ENCODE data around the gene RPL10A. TPM values are rescaled to one million over a fixed set of nuclear protein-coding genes. Genes with fewer than 3 reads are reported as not detected.

Gene RPL10A
- total and polyA plus RNA-seq, 2 of the 13 experiments (the other 11 are each of a cell fraction or from before 2014, with no cell fraction given) = 1,854 to 2,726 TPM

DNA sequence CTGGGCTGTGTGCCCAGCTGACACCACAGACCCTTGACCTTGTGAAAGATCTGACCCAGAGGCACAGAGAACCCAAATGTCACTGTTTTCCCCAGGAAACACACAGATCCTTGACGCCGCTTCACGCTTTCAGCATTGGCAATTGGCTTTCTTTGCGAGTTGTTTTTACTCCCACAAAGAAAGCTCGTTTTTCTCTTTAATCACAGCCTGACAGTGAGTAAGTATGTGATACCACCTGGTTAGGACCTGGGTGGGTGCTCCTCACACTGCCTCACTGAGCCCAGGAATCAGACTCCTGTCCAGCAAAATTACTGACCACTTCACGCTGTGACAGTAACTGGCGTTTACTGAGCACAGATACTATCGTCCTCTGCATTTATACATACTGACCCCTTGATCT lies 13.0 kb downstream of the RPL10A start (continued):
- no peak for TF ChIP-seq AGO2 (optimal IDR thresholded peaks at IDR 0.05; ENCODE audit: low read depth, low read length)
- TF ChIP-seq, protein P1, sequence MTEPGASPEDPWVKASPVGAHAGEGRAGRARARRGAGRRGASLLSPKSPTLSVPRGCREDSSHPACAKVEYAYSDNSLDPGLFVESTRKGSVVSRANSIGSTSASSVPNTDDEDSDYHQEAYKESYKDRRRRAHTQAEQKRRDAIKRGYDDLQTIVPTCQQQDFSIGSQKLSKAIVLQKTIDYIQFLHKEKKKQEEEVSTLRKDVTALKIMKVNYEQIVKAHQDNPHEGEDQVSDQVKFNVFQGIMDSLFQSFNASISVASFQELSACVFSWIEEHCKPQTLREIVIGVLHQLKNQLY (CRISPR knock-in tag; IDR thresholded peaks at IDR 0.05) = no peak
- TF ChIP-seq, protein P2, sequence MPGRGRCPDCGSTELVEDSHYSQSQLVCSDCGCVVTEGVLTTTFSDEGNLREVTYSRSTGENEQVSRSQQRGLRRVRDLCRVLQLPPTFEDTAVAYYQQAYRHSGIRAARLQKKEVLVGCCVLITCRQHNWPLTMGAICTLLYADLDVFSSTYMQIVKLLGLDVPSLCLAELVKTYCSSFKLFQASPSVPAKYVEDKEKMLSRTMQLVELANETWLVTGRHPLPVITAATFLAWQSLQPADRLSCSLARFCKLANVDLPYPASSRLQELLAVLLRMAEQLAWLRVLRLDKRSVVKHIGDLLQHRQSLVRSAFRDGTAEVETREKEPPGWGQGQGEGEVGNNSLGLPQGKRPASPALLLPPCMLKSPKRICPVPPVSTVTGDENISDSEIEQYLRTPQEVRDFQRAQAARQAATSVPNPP (CRISPR knock-in tag; IDR thresholded peaks at IDR 0.05) = no peak

DNA sequence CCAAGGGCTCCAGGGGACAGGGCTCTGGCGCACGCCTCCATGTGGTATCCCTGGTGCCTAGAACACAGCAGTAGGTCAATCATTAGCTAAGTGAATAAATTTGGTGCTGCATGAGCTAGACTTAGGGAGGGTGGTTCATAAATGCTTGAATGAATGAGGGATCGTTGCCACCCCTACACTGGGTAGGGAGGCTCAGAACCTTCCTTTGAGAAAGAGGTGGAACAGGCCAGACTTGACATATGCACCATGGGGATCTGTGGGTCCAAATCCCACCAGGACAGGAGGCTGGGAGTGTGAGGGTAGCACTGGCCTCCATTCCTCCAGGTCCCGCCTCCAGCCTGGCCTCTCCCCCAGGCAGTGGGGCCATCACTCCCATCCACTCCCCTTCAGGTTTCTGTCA lies 14.9 kb downstream of the RPL10A start:
- no peaks in the 10 kb centered on the region for H3K4me1 ChIP-seq (ENCODE audit: insufficient read depth, low read length)
- TF ChIP-seq RBM22 (optimal IDR thresholded peaks at IDR 0.05; ENCODE audit: low read length) (peak; percentile 63), ZNF879 (CRISPR knock-in tag; IDR thresholded peaks at IDR 0.05) (no peak)
- TF ChIP-seq, protein P3, sequence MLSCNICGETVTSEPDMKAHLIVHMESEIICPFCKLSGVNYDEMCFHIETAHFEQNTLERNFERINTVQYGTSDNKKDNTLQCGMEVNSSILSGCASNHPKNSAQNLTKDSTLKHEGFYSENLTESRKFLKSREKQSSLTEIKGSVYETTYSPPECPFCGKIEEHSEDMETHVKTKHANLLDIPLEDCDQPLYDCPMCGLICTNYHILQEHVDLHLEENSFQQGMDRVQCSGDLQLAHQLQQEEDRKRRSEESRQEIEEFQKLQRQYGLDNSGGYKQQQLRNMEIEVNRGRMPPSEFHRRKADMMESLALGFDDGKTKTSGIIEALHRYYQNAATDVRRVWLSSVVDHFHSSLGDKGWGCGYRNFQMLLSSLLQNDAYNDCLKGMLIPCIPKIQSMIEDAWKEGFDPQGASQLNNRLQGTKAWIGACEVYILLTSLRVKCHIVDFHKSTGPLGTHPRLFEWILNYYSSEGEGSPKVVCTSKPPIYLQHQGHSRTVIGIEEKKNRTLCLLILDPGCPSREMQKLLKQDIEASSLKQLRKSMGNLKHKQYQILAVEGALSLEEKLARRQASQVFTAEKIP (CRISPR knock-in tag; IDR thresholded peaks at IDR 0.05; ENCODE audit: borderline replicate concordance) = no peak
- TF ChIP-seq, protein P4, sequence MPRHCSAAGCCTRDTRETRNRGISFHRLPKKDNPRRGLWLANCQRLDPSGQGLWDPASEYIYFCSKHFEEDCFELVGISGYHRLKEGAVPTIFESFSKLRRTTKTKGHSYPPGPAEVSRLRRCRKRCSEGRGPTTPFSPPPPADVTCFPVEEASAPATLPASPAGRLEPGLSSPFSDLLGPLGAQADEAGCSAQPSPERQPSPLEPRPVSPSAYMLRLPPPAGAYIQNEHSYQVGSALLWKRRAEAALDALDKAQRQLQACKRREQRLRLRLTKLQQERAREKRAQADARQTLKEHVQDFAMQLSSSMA (CRISPR knock-in tag; IDR thresholded peaks at IDR 0.05) = no peak
- H3K9ac ChIP-seq (ENCODE audit: insufficient read depth, low read depth, low read length) = no peak overlapping the region
- ChIA-PET POLR2A (interaction anchor here (1.0 to 1.9 kb wide), 2 partner anchors 11 to 14 kb away, joined by 3 to 5 read pairs; partner anchors contain the start of gene TEAD3), CTCF (ENCODE audit: low intra/inter-chr PET ratio, low total read pairs) (no interaction called here)
- DNase-seq (ENCODE audit: low spot score) (no peak), FAIRE-seq (no peak), ATAC-seq (no peak)
- peaks cover 14% of the 10 kb centered on the region; the same call in 1 of the 2 replicates for H4K20me1 ChIP-seq (ENCODE audit: insufficient read depth, low read length)
- no peak overlapping the region for H3K4me2 ChIP-seq (ENCODE audit: low read depth, low read length)
- no peaks in the 10 kb centered on the region for H3K9me3 ChIP-seq (ENCODE audit: low read length)
- H3K36me3 ChIP-seq (replicated peaks in 1 of 2; ENCODE audit: control insufficient read depth in 1 of 2, insufficient read depth in 2 of 2, low read length in 2 of 2) = peaks cover 14 to 68% of the 10 kb centered on the region in 2 experiments
- no peaks in the 10 kb centered on the region for H3K79me2 ChIP-seq (ENCODE audit: insufficient read depth, low read length)
- in situ Hi-C loops (cut with HindIII; ENCODE audit: extremely low pct_ligation_motif_present, low pct_unique_long_range_greater_than_20kb) = no loop called here
- H3K4me3 ChIP-seq (replicated peaks in 1 of 3; ENCODE audit: insufficient read depth in 1 of 3, low read depth in 2 of 3, low read length in 3 of 3) = no peak overlapping the region
- H2AFZ ChIP-seq (ENCODE audit: low read length) = no peak overlapping the region
- TSS peak; percentile 21 for BruUV-seq (replicated peaks)
- WGBS (ENCODE audit: low lambda C conversion rate) = 94% methylated on average over 4 of the region's 4 CpGs
- H3K27me3 ChIP-seq (ENCODE audit: control insufficient read depth in 1 of 2, insufficient read depth in 2 of 2, low read length in 2 of 2) = no peaks in the 10 kb centered on the region
- intact Hi-C loops (cut with micrococcal nuclease; ENCODE audit: unreplicated experiment) = no loop called here
- H3K27ac ChIP-seq (ENCODE audit: extremely low read length, insufficient read depth, low read length) = no peak overlapping the region
